ENCODE results near the gene ANO9.

- TF ChIP-seq CTCF (IDR thresholded peaks at IDR 0.05): no peak
- no peak for TF ChIP-seq POLR2A (IDR thresholded peaks at IDR 0.05)
Observed at GRCh38 chr11:442611-443081, 835 bp upstream of the ANO9 start.
